Measurements from ENCODE around the gene DNAH11. TPM values are rescaled to one million over a fixed set of nuclear protein-coding genes. Genes with fewer than 3 reads are reported as not detected.
"Not testable (repeated sequence)": the region's sequence is repeated elsewhere in the genome, so short reads cannot be mapped to it uniquely, and the experiment has no call there.

Gene DNAH11
- total RNA-seq, 2 experiments from 2014 or later, result 0.25 to 0.43 TPM

GRCh38 chr7:21912931-21913780 lies 370.3 kb downstream of the DNAH11 start:
- H3K4me1 Mint-ChIP-seq, result no peaks in the 10 kb centered on the region
- no peaks in the 10 kb centered on the region for H3K27me3 Mint-ChIP-seq
- peak overlapping the region; percentile 30 for H3K27ac Mint-ChIP-seq
- H3K36me3 Mint-ChIP-seq, result peaks cover 36% of the 10 kb centered on the region
- no peaks in the 10 kb centered on the region for H3K9me3 Mint-ChIP-seq
- ATAC-seq (ENCODE audit: low read depth) (no peak), DNase-seq (no peak)
- POLR2A ChIA-PET, result interaction anchor here (0.9 kb wide), 1 partner anchor 69 kb away, joined by 3 read pairs; no protein-coding TSS in a partner anchor
- no peak overlapping the region for H3K4me3 Mint-ChIP-seq

GRCh38 chr7:21914671-21915070 lies 371.8 kb downstream of the DNAH11 start:
- no peak overlapping the region for H3K27ac Mint-ChIP-seq
- H3K27me3 Mint-ChIP-seq, result no peaks in the 10 kb centered on the region
- H3K4me3 Mint-ChIP-seq, result no peak overlapping the region
- ATAC-seq (ENCODE audit: low read depth) (no peak), DNase-seq (no peak)
- H3K4me1 Mint-ChIP-seq, result peaks cover 2% of the 10 kb centered on the region
- POLR2A ChIA-PET, result no interaction called here
- H3K36me3 Mint-ChIP-seq, result peaks cover 35% of the 10 kb centered on the region
- H3K9me3 Mint-ChIP-seq, result no peaks in the 10 kb centered on the region

GRCh38 chr7:21915140-21915539 lies 372.3 kb downstream of the DNAH11 start:
- POLR2A ChIA-PET, result no interaction called here
- Mint-ChIP-seq H3K36me3 (peaks cover 33% of the 10 kb centered on the region), H3K27ac (no peak overlapping the region), H3K9me3 (no peaks in the 10 kb centered on the region), H3K4me3 (no peak overlapping the region), H3K27me3 (no peaks in the 10 kb centered on the region), H3K4me1 (peaks cover 3% of the 10 kb centered on the region)
- ATAC-seq (ENCODE audit: low read depth) (no peak), DNase-seq (no peak)

- no peak for ATAC-seq (ENCODE audit: low read depth)
- no peaks in the 10 kb centered on the region for H3K9me3 Mint-ChIP-seq
- no peaks in the 10 kb centered on the region for H3K27me3 Mint-ChIP-seq
Observed at GRCh38 chr7:21916176-21916575, 373.3 kb downstream of the DNAH11 start.

GRCh38 chr7:21916629-21917028 lies 373.8 kb downstream of the DNAH11 start:
- no peak overlapping the region for H3K27ac Mint-ChIP-seq
- peaks cover 4% of the 10 kb centered on the region for H3K4me1 Mint-ChIP-seq
- H3K4me3 Mint-ChIP-seq, result no peak overlapping the region
- H3K36me3 Mint-ChIP-seq, result peaks cover 33% of the 10 kb centered on the region
- H3K9me3 Mint-ChIP-seq, result no peaks in the 10 kb centered on the region
- H3K27me3 Mint-ChIP-seq, result no peaks in the 10 kb centered on the region
- no peak for DNase-seq
- POLR2A ChIA-PET, result no interaction called here
- ATAC-seq (ENCODE audit: low read depth), result no peak

More at GRCh38 chr7:21916176-21916575, 373.3 kb downstream of the DNAH11 start:
- Mint-ChIP-seq H3K4me1 (peaks cover 4% of the 10 kb centered on the region), H3K27ac (no peak overlapping the region), H3K36me3 (peaks cover 33% of the 10 kb centered on the region), H3K4me3 (no peak overlapping the region)
- POLR2A ChIA-PET, result no interaction called here
- no peak for DNase-seq

- ATAC-seq (ENCODE audit: low read depth) (no peak), DNase-seq (no peak)
- POLR2A ChIA-PET, result no interaction called here
- Mint-ChIP-seq H3K27me3 (no peaks in the 10 kb centered on the region), H3K36me3 (peaks cover 33% of the 10 kb centered on the region), H3K27ac (no peak overlapping the region), H3K4me1 (peaks cover 4% of the 10 kb centered on the region), H3K4me3 (no peak overlapping the region), H3K9me3 (no peaks in the 10 kb centered on the region)
Observed at GRCh38 chr7:21918216-21918615, 375.4 kb downstream of the DNAH11 start.

- no peak for ATAC-seq (ENCODE audit: low read depth)
- POLR2A ChIA-PET, result no interaction called here
- Mint-ChIP-seq H3K9me3 (no peaks in the 10 kb centered on the region), H3K4me1 (peaks cover 4% of the 10 kb centered on the region), H3K4me3 (no peak overlapping the region), H3K27ac (no peak overlapping the region), H3K36me3 (peaks cover 16% of the 10 kb centered on the region), H3K27me3 (no peaks in the 10 kb centered on the region)
- no peak for DNase-seq
Observed at GRCh38 chr7:21920936-21921335, 378.1 kb downstream of the DNAH11 start.

- no peak for ATAC-seq (ENCODE audit: low read depth)
- peaks cover 4% of the 10 kb centered on the region for H3K4me1 Mint-ChIP-seq
- H3K27me3 Mint-ChIP-seq, result no peaks in the 10 kb centered on the region
- H3K9me3 Mint-ChIP-seq, result peaks cover 1% of the 10 kb centered on the region
- POLR2A ChIA-PET, result no interaction called here
- peaks cover 15% of the 10 kb centered on the region for H3K36me3 Mint-ChIP-seq
- no peak overlapping the region for H3K27ac Mint-ChIP-seq
- no peak for DNase-seq
- H3K4me3 Mint-ChIP-seq, result no peak overlapping the region
Observed at GRCh38 chr7:21922605-21923004, 379.8 kb downstream of the DNAH11 start.

GRCh38 chr7:21923658-21924057 lies 380.8 kb downstream of the DNAH11 start:
- peaks cover 21% of the 10 kb centered on the region for H3K36me3 Mint-ChIP-seq
- DNase-seq (no peak), ATAC-seq (ENCODE audit: low read depth) (no peak)
- H3K4me3 Mint-ChIP-seq, result no peak overlapping the region
- no peaks in the 10 kb centered on the region for H3K27me3 Mint-ChIP-seq
- peaks cover 4% of the 10 kb centered on the region for H3K4me1 Mint-ChIP-seq
- POLR2A ChIA-PET, result interaction anchor here (0.9 kb wide), 1 partner anchor 21 kb away, joined by 4 read pairs; no protein-coding TSS in a partner anchor
- peaks cover 1% of the 10 kb centered on the region for H3K9me3 Mint-ChIP-seq
- no peak overlapping the region for H3K27ac Mint-ChIP-seq

- Mint-ChIP-seq H3K4me1 (peaks cover 3% of the 10 kb centered on the region), H3K4me3 (no peak overlapping the region), H3K36me3 (peaks cover 38% of the 10 kb centered on the region), H3K27me3 (no peaks in the 10 kb centered on the region), H3K27ac (no peak overlapping the region), H3K9me3 (peaks cover 11% of the 10 kb centered on the region)
- no peak for ATAC-seq (ENCODE audit: low read depth)
- POLR2A ChIA-PET, result interaction anchor here (1.3 kb wide), 1 partner anchor 19 kb away, joined by 4 read pairs; the partner anchor contains the start of gene CDCA7L
- DNase-seq, result no peak
Observed at GRCh38 chr7:21926448-21926847, 383.6 kb downstream of the DNAH11 start.

- Mint-ChIP-seq H3K36me3 (peaks cover 47% of the 10 kb centered on the region), H3K27ac (no peak overlapping the region), H3K9me3 (peaks cover 14% of the 10 kb centered on the region), H3K4me1 (peaks cover 3% of the 10 kb centered on the region), H3K27me3 (no peaks in the 10 kb centered on the region), H3K4me3 (no peak overlapping the region)
- ATAC-seq (ENCODE audit: low read depth) (no peak), DNase-seq (no peak)
- POLR2A ChIA-PET, result no interaction called here
Observed at GRCh38 chr7:21927693-21928092, 384.9 kb downstream of the DNAH11 start.

- POLR2A ChIA-PET; DNase-seq; ATAC-seq (ENCODE audit: low read depth); H3K27ac Mint-ChIP-seq; H3K27me3 Mint-ChIP-seq; H3K4me3 Mint-ChIP-seq: not testable (repeated sequence)
- peaks cover 14% of the 10 kb centered on the region for H3K4me1 Mint-ChIP-seq
- H3K36me3 Mint-ChIP-seq, result peaks cover 72% of the 10 kb centered on the region
- H3K9me3 Mint-ChIP-seq, result peaks cover 23% of the 10 kb centered on the region
Observed at GRCh38 chr7:21933293-21933692, 390.5 kb downstream of the DNAH11 start.

- Mint-ChIP-seq H3K9me3 (peaks cover 19% of the 10 kb centered on the region), H3K27me3 (no peaks in the 10 kb centered on the region), H3K27ac (no peak overlapping the region), H3K36me3 (peaks cover 72% of the 10 kb centered on the region), H3K4me1 (peaks cover 26% of the 10 kb centered on the region), H3K4me3 (no peak overlapping the region)
- DNase-seq (no peak), ATAC-seq (ENCODE audit: low read depth) (no peak)
- POLR2A ChIA-PET, result no interaction called here
Observed at GRCh38 chr7:21934808-21935207, 392.0 kb downstream of the DNAH11 start.

GRCh38 chr7:21938463-21938862 lies 395.6 kb downstream of the DNAH11 start:
- POLR2A ChIA-PET, result no interaction called here
- Mint-ChIP-seq H3K27me3 (no peaks in the 10 kb centered on the region), H3K4me3 (no peak overlapping the region), H3K27ac (peak overlapping the region; percentile 82), H3K4me1 (peaks cover 53% of the 10 kb centered on the region), H3K36me3 (peaks cover 58% of the 10 kb centered on the region), H3K9me3 (peaks cover 7% of the 10 kb centered on the region)
- DNase-seq, result no peak
- no peak for ATAC-seq (ENCODE audit: low read depth)

All from activated naive CD8-positive, alpha-beta T cell treated with anti-CD3 and anti-CD28 coated beads, Interleukin-2, amount 10 ng/mL, durations not matched to agents 7 days and 5 days (primary cell).